GM21423 (cell line): ENCODE results near the gene BUD31.
"Not testable (repeated sequence)": the region's sequence is repeated elsewhere in the genome, so short reads cannot be mapped to it uniquely, and the experiment has no call there.

Experiments used
- ATAC-seq: cut with Tn5 transposase; IDR thresholded peaks from one replicate; pipeline ENCODE4 v1.9.1; 2021; ENCODE audit warnings: mild to moderate bottlenecking, moderate library complexity; ENCODE audit not compliant: unreplicated experiment

Gene BUD31

GRCh38 chr7:99428972-99429566 lies 20.3 kb downstream of the BUD31 start:
- no peak for ATAC-seq

- ATAC-seq = no peak
Measured at GRCh38 chr7:99429756-99430155, 21.0 kb downstream of the BUD31 start.

- not testable (repeated sequence) for ATAC-seq
Measured at GRCh38 chr7:99431756-99432540, 23.2 kb downstream of the BUD31 start.

- no peak for ATAC-seq
Measured at GRCh38 chr7:99433158-99433557, 24.4 kb downstream of the BUD31 start.

- no peak for ATAC-seq
Measured at GRCh38 chr7:99437946-99438572, 29.3 kb downstream of the BUD31 start.

GRCh38 chr7:99438573-99439480 lies 30.1 kb downstream of the BUD31 start, which contains the start of the genes CPSF4 and PTCD1:
Gene CPSF4, plus strand, starts transcription at chr7:99438943. Its CDS starts 140 bp downstream, at chr7:99439083.
Gene PTCD1, minus strand, starts transcription at chr7:99438798. Its CDS starts 3,556 bp downstream, at chr7:99435242.
- ATAC-seq = peak; percentile 92

GRCh38 chr7:99440195-99440594 lies 31.4 kb downstream of the BUD31 start:
- no peak for ATAC-seq

GRCh38 chr7:99446096-99446495 lies 37.3 kb downstream of the BUD31 start:
- no peak for ATAC-seq

GRCh38 chr7:99447943-99448342 lies 39.2 kb downstream of the BUD31 start:
- no peak for ATAC-seq

- no peak for ATAC-seq
Measured at GRCh38 chr7:99448855-99449254, 40.1 kb downstream of the BUD31 start.

- ATAC-seq = no peak
Measured at GRCh38 chr7:99449326-99449725, 40.6 kb downstream of the BUD31 start.

- no peak for ATAC-seq
Measured at GRCh38 chr7:99451936-99452335, 43.2 kb downstream of the BUD31 start.

GRCh38 chr7:99452541-99452940 lies 43.8 kb downstream of the BUD31 start:
- no peak for ATAC-seq

- ATAC-seq = no peak
Measured at GRCh38 chr7:99453105-99453504, 44.3 kb downstream of the BUD31 start.

- ATAC-seq = no peak
Measured at GRCh38 chr7:99455874-99456273, 47.1 kb downstream of the BUD31 start.

- no peak for ATAC-seq
Measured at GRCh38 chr7:99456288-99456687, 47.5 kb downstream of the BUD31 start.

GRCh38 chr7:99457050-99457649 lies 48.4 kb downstream of the BUD31 start:
- no peak for ATAC-seq

- ATAC-seq = no peak
Measured at GRCh38 chr7:99457650-99458493, 49.1 kb downstream of the BUD31 start.

- no peak for ATAC-seq
Measured at GRCh38 chr7:99459087-99459486, 50.3 kb downstream of the BUD31 start.

- no peak for ATAC-seq
Measured at GRCh38 chr7:99460651-99461050, 51.9 kb downstream of the BUD31 start.
